KOPT-K1 (cell line): ENCODE measurements around the gene NDUFA8.

ENCODE experiments used
- H3K27ac ChIP-seq: fragments of 200-600 bp; sonication (generic); 2 replicates; pipeline ENCODE4 v1.5.1; 2016; ENCODE audit warnings: antibody characterized with exemption, mild to moderate bottlenecking, low read depth, low read length; ENCODE audit not compliant: poor library complexity, severe bottlenecking
- H3K36me3 ChIP-seq: fragments of 200-600 bp; sonication (generic); 2 replicates; pipeline ENCODE4 v1.5.1; 2017; ENCODE audit warnings: antibody characterized with exemption, mild to moderate bottlenecking, low read length, moderate library complexity; ENCODE audit not compliant: insufficient read depth
- H3K9me3 ChIP-seq: fragments of 200-600 bp; sonication (generic); 2 replicates; pipeline ENCODE4 v1.5.1; 2017; ENCODE audit warnings: antibody characterized with exemption, low read length, mild to moderate bottlenecking; ENCODE audit not compliant: insufficient read depth, poor library complexity, severe bottlenecking

NDUFA8 gene

DNA sequence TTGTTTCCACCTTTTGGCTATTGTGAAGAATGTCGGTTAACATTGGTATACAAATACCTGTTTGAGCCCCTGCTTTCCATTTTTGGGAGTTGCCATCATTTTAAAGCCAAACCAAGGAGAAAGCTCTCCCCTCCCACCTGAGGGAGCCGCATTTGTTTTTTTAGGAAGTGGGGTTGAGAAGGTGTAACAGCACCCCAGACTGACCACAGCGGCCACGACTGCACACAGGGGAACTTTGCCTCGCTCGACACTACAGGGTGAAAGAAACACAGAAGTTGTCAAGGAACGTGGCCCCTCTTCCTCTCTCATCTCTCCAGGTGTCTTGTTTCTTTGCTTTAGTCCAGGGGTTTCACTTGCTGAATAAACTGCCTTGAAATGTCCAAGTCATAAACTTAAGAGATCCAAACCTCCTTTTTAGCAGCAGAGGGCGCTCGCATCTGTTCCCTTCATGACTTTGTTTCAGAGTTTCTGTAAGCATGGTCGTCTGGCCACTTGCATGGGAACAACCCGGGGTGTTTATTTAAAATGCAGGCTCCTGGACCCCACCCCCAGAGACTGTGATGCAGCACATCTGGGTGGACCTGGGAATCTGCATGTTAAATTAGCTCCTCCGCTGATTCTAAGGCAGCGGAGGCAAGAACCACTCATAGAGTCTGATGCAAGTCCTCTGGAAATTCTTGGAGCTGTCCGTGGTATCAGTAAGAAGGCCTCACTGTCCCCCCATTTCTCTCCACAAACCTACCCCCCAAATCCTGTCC lies 64.4 kb downstream of the NDUFA8 start:
- H3K36me3 ChIP-seq: no peaks in the 10 kb centered on the region
- no peaks in the 10 kb centered on the region for H3K9me3 ChIP-seq
- no peak overlapping the region for H3K27ac ChIP-seq
